T47D (cell line): ENCODE data around the gene CBX1.

Source experiments
- DNase-seq, 2 experiments: peaks; one replicate each; pipeline versions ENCODE4 v3.0.0 to v3.0.0-alpha.2; 2011 to 2012; ENCODE audit warnings: low read depth in 1 of 2, low spot score in 1 of 2
- JUND ChIP-seq: IDR thresholded peaks from 2 replicates; pipeline ENCODE4 v1.6.1; 2012; ENCODE audit warnings: low read depth
- in situ Hi-C: cut with HindIII; loops from 2 replicates; pipeline ENCODE4 v1.10.0; 2016; ENCODE audit warnings: low sequenced_read_pairs, low pct_unique_long_range_greater_than_20kb

CBX1 gene

DNA sequence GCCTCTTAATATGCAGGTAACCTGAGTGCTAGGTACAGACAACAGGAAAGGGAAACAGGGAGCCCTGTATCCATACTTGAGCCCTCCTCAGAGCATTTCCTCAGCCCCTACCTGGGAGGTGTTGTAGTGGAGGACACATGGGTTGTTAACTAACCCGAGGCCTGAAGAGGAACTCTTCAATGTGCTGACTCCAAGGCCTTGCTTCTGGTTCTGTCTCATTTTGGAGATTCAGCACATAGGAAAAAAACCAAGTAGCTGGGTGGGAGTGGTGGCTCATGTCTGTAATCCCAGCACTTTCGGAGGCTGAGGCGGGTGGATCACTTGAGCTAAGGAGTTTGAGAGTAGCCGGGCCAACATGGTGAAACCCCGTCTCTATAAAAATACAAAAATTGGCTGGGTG, 31.1 kb upstream of the CBX1 start:
- DNase-seq = no peak
- in situ Hi-C loops = no loop called here
- TF ChIP-seq JUND = no peak

DNA sequence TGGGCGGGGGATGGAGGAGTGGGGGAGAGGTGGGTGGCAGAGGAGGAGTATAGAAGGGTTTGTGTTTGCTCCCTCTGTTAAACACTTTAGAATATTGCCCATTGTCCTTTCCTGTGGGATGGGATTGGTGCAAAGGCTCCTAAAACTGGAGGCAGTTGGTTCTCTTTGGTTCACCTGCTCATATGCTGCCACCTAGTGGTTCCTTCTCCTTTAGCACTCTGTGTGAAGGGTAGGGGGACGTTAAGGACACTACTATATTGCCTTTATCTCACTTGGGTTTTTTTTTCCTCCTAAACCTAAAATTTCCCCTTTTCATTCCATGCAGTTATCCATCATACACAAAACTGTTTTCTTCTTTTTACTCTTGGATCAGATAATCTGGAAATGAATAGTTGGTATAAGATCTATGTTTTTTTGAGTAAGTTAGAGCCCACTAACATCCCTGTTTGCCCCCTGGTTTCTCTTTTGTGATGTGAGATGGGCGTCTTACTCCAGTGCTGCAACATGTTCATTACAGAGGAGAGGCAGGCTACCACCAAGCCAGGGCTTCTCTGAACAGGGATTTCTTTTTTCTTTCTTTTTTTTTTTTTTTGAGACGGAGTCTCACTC, 30.0 kb upstream of the CBX1 start:
- DNase-seq = peak; percentile 75 to 86
- in situ Hi-C loops = no loop called here
- no peak for TF ChIP-seq JUND

DNA sequence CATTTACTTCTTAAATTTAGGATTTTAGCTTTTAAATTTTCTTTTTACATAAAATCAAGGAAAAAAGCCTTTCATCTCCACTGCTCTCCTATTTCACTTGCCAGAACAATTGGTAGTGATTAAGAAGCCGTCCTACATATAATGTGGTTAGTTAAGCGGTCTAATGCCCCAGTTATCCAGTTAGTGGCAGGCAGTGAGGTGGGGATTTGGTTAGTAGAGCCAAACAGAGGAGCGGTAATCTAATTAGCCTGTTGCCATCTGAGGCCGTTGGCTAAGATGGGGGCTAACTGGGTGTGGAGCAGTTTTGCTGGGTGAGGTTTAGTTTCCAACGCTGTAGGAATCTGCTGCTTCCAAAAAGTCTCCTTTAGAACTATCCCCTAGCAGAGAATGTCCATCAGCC, 28.7 kb upstream of the CBX1 start:
- TF ChIP-seq JUND = no peak
- in situ Hi-C loops = no loop called here
- no peak for DNase-seq

DNA sequence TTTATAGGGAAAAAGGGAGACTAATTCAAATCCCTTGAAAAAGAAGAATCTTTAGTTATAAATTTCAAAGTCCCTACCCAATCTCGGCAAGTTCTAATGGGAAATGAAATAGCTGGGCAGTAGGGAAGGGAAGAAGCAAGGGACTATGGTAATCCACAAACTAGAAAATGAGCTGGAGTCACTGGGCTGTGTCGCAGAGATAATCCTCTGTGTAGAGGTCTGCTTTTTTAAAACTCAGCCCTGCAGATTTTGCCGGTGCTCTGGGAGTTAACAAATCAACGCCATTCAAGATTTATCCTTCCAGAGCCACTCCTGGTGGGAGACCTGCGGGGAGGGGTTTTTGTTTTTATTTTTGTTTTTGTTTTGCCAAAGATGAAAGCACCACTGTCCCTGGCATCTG, 27.1 kb upstream of the CBX1 start:
- TF ChIP-seq JUND = no peak
- in situ Hi-C loops = no loop called here
- no peak for DNase-seq

DNA sequence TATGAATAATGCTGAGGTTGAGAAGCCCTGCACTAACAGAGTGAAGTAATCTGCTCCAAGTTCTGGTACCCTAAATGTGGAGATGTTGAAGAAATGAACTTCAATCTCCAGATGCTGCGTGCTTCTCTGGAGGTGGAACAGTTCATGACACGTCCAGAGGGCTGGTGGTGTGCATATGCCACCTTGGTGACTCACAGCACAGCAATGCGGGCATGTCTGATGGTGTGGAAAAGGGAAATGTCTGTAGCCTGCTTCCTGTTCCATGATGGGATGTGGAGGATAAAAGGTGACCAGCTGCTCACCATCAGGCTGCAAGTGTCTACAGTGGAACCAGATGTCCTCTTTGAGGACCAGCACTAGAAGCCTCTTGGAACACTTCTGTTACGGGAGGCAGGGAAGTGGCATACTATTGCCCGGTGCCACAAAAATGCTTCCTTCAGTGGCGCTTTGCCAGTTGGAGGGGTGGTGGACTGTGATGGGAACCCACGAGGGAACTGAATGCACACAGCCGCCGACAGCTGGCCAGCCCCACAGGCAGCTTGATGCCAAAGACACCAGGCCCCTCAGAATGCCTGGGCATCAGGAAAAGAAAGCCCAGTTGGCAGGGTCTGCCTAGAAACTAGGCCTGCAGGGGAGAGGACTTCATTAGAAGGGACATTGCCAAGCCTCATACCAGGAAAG, 26.2 kb upstream of the CBX1 start:
- in situ Hi-C loops = no loop called here
- peak; percentile 19; the same call in 1 of the 2 replicates for TF ChIP-seq JUND
- peak in 1 of 2 experiments; percentile 59 for DNase-seq

GRCh38 chr17:48126532-48126850, 25.2 kb upstream of the CBX1 start:
- DNase-seq = no peak
- in situ Hi-C loops = no loop called here
- no peak for TF ChIP-seq JUND

GRCh38 chr17:48125829-48126531, 24.7 kb upstream of the CBX1 start:
- DNase-seq = no peak
- no peak for TF ChIP-seq JUND
- in situ Hi-C loops = no loop called here

- DNase-seq = no peak
- in situ Hi-C loops = no loop called here
- no peak for TF ChIP-seq JUND
Measured at GRCh38 chr17:48123776-48124388, 22.6 kb upstream of the CBX1 start.

DNA sequence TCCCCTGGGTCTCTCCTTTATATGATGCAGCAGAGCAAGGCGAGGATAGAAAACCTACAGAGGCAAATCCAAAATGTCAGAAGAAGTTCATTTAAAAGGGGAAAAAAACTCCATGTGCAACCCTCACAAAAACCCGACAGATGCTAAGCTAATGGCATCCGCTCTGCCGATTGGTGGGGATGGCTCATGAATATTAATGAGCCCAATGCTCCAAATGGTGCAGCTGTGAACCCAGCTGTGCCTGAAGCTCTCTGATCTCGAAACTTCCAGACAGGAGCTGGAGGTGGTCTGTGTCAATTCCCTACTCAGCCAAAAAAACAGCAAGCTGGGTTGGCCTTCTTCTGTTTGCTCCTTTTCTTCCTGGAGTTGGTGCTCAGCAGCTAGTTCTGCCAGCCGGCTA, 21.8 kb upstream of the CBX1 start:
- DNase-seq = no peak
- TF ChIP-seq JUND = no peak
- in situ Hi-C loops = no loop called here

- in situ Hi-C loops = no loop called here
- no peak for DNase-seq
- no peak for TF ChIP-seq JUND
Measured at GRCh38 chr17:48122665-48123045, 21.4 kb upstream of the CBX1 start.

GRCh38 chr17:48121923-48122664, 20.8 kb upstream of the CBX1 start:
- in situ Hi-C loops = no loop called here
- no peak for TF ChIP-seq JUND
- DNase-seq = no peak

DNA sequence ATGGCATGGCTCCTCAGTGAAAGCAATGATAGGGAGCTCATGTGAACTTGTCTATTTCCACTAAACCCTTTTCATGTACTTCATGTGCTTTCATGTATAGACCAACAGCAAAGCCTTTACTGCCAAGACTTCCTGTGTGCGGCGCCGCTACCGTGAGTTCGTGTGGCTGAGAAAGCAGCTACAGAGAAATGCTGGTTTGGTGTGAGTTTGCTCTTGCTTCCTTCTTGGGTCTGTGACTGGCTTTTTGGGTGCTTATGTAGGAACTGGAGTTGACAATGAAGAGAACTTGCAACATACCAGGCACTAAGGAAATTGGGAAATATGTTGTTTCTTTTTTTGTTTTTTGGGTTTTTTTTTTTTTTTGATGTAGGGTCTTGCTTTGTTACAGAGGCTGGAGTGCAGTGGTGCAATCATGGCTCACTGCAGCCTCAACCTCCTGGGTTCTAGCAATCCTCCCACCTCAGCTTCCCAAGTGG, 12.0 kb upstream of the CBX1 start:
- TF ChIP-seq JUND = no peak
- in situ Hi-C loops = no loop called here
- DNase-seq = no peak
